SK-N-MC (cell line): Measurements from ENCODE around the gene SLC4A11.

Source experiments
- EZH2 ChIP-seq: fragments of 200-600 bp; sonication (generic); IDR thresholded peaks from one replicate; pipeline ENCODE4 v1.6.1; 2017; ENCODE audit warnings: antibody characterized with exemption
- POLR2AphosphoS5 ChIP-seq: IDR thresholded peaks from 2 replicates; pipeline ENCODE4 v1.6.1; 2012; ENCODE audit warnings: mild to moderate bottlenecking, low read depth, low read length, borderline replicate concordance

- no peak for TF ChIP-seq EZH2
- TF ChIP-seq POLR2AphosphoS5 = no peak
These were observed 4.8 kb upstream of the SLC4A11 start for GRCh38 chr20:3243718-3244358.
